DND-41 (cell line): ENCODE data around the gene METTL27.
"Not testable (repeated sequence)": the region's sequence is repeated elsewhere in the genome, so short reads cannot be mapped to it uniquely, and the experiment has no call there.

ENCODE experiments used
- ATAC-seq: fragments of 200-7000 bp; cut with Tn5 transposase; 3 replicates; pipeline ENCODE4 v1.9.1; 2021; ENCODE audit warnings: low read depth; ENCODE audit not compliant: insufficient read depth
- DNase-seq: peaks from one replicate; pipeline ENCODE4 v3.0.0-alpha.2; 2020
- H2AFZ ChIP-seq: 2 replicates; pipeline ENCODE4 v1.6.0; 2012; ENCODE audit warnings: low read depth, low read length
- H3K27ac ChIP-seq: 2 replicates; pipeline ENCODE4 v1.5.1; 2012; ENCODE audit warnings: low read length, inconsistent platforms
- H3K27me3 ChIP-seq: fragments of 200-600 bp; sonication (generic); 2 replicates; pipeline ENCODE4 v1.6.0; 2012; ENCODE audit warnings: low read length, mild to moderate bottlenecking, inconsistent platforms; ENCODE audit not compliant: insufficient read depth, poor library complexity
- H3K36me3 ChIP-seq: 2 replicates; pipeline ENCODE4 v1.5.1; 2012; ENCODE audit warnings: low read length, inconsistent platforms; ENCODE audit not compliant: insufficient read depth
- H3K4me1 ChIP-seq: 2 replicates; pipeline ENCODE4 v1.5.1; 2012; ENCODE audit warnings: mild to moderate bottlenecking, low read length; ENCODE audit not compliant: insufficient read depth
- H3K4me2 ChIP-seq: 2 replicates; pipeline ENCODE4 v1.6.0; 2012; ENCODE audit warnings: mild to moderate bottlenecking, moderate library complexity, low read length, inconsistent platforms; ENCODE audit not compliant: insufficient read depth
- H3K4me3 ChIP-seq, 2 experiments: fragments of 200-600 bp in 1 of 2; shearing (Covaris generic) in 1 of 2; 2 replicates each; pipeline ENCODE4 v1.5.1; 2012 to 2016; ENCODE audit warnings: inconsistent platforms in 2 of 2, low read length in 2 of 2, mild to moderate bottlenecking in 2 of 2, low read depth in 1 of 2, moderate library complexity in 1 of 2
- H3K79me2 ChIP-seq: 2 replicates; pipeline ENCODE4 v1.6.0; 2012; ENCODE audit warnings: low read length, inconsistent platforms; ENCODE audit not compliant: insufficient read depth
- H3K9ac ChIP-seq: 2 replicates; pipeline ENCODE4 v1.6.0; 2012; ENCODE audit warnings: low read depth, mild to moderate bottlenecking, inconsistent platforms, low read length, moderate library complexity
- H3K9me3 ChIP-seq: 2 replicates; pipeline ENCODE4 v1.5.1; 2012; ENCODE audit warnings: low read length, moderate library complexity, mild to moderate bottlenecking, inconsistent platforms; ENCODE audit not compliant: insufficient read depth, severe bottlenecking
- H4K20me1 ChIP-seq: 2 replicates; pipeline ENCODE4 v1.6.0; 2012; ENCODE audit warnings: low read length; ENCODE audit not compliant: insufficient read depth
- CTCF ChIP-seq: IDR thresholded peaks from 2 replicates; pipeline ENCODE4 v1.5.1; 2012; ENCODE audit warnings: borderline replicate concordance, low read length, moderate library complexity, mild to moderate bottlenecking; ENCODE audit not compliant: poor library complexity, severe bottlenecking; ENCODE audit errors: extremely low read depth
- EZH2 ChIP-seq: IDR thresholded peaks from 3 replicates; pipeline ENCODE4 v1.6.1; 2012; ENCODE audit warnings: borderline replicate concordance, low read depth, mild to moderate bottlenecking, moderate library complexity, low read length, inconsistent platforms; ENCODE audit not compliant: severe bottlenecking

METTL27 gene

GRCh38 chr7:73824986-73825385 is 17.3 kb downstream of the METTL27 start:
- no peak overlapping the region for H3K27ac ChIP-seq
- no peak for ATAC-seq
- no peak overlapping the region for H2AFZ ChIP-seq
- no peaks in the 10 kb centered on the region for H3K27me3 ChIP-seq
- no peaks in the 10 kb centered on the region for H3K79me2 ChIP-seq
- TF ChIP-seq CTCF (no peak), EZH2 (no peak)
- H3K4me1 ChIP-seq: peaks cover 9% of the 10 kb centered on the region
- H3K9me3 ChIP-seq: no peaks in the 10 kb centered on the region
- H4K20me1 ChIP-seq: no peaks in the 10 kb centered on the region
- no peak overlapping the region for H3K4me2 ChIP-seq
- H3K36me3 ChIP-seq: no peaks in the 10 kb centered on the region
- DNase-seq: no peak
- no peak overlapping the region for H3K4me3 ChIP-seq
- H3K9ac ChIP-seq: no peak overlapping the region

DNA sequence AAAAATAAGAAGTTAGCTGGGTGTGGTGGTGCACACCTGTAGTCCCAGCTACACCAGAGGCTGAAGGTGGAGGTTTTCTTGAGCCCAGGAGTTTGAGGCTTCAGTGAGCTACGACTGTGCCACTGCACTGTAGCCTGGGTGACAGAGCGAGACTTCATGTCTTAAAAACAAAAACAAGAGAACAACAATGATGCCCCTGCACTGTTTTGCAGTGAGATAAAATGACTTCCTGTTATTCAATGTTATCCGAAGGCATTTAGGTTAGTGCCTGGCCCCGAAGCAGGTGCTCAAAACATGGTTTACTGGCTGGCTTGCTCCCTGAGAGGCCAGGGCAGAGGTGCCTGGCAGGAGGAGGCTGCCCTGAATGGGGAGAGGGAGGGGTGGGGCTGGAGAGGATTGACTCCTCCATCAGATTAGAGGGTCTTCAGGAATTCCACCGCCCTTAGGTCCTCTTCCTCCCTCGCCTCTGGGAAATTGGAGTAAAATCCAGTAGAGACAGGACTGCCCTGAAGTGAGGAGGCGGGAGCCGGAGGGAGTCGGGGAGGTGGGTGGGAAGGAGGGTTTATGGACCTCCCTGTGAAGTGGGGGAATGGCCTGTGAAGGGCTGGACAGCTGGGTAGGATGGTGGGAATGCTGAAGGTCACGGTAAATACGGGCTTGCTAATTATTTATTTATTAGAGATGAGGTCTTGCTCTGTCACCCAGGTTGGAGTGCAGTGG is 18.3 kb downstream of the METTL27 start:
- no peak for DNase-seq
- H4K20me1 ChIP-seq: no peaks in the 10 kb centered on the region
- H3K36me3 ChIP-seq: no peaks in the 10 kb centered on the region
- H3K79me2 ChIP-seq: no peaks in the 10 kb centered on the region
- no peaks in the 10 kb centered on the region for H3K27me3 ChIP-seq
- H3K4me2 ChIP-seq: no peak overlapping the region
- H3K9me3 ChIP-seq: no peaks in the 10 kb centered on the region
- peaks cover 9% of the 10 kb centered on the region for H3K4me1 ChIP-seq
- H3K4me3 ChIP-seq: no peak overlapping the region
- no peak overlapping the region for H3K9ac ChIP-seq
- H3K27ac ChIP-seq: no peak overlapping the region
- TF ChIP-seq EZH2 (no peak), CTCF (no peak)
- H2AFZ ChIP-seq: no peak overlapping the region
- ATAC-seq: no peak

GRCh38 chr7:73823257-73823656 is 19.1 kb downstream of the METTL27 start:
- H3K27me3 ChIP-seq: no peaks in the 10 kb centered on the region
- ATAC-seq (no peak), DNase-seq (no peak)
- no peak overlapping the region for H3K27ac ChIP-seq
- H3K79me2 ChIP-seq: no peaks in the 10 kb centered on the region
- H3K9me3 ChIP-seq: no peaks in the 10 kb centered on the region
- no peaks in the 10 kb centered on the region for H4K20me1 ChIP-seq
- H3K9ac ChIP-seq: no peak overlapping the region
- H3K4me2 ChIP-seq: no peak overlapping the region
- H3K36me3 ChIP-seq: no peaks in the 10 kb centered on the region
- peaks cover 9% of the 10 kb centered on the region for H3K4me1 ChIP-seq
- TF ChIP-seq EZH2: no peak
- H3K4me3 ChIP-seq: no peak overlapping the region
- no peak overlapping the region for H2AFZ ChIP-seq

- H3K4me3 ChIP-seq: no peak overlapping the region
- H3K27me3 ChIP-seq: no peaks in the 10 kb centered on the region
- H3K4me1 ChIP-seq: peaks cover 3% of the 10 kb centered on the region
- H3K9ac ChIP-seq: no peak overlapping the region
- no peaks in the 10 kb centered on the region for H3K36me3 ChIP-seq
- no peak overlapping the region for H2AFZ ChIP-seq
- TF ChIP-seq CTCF (no peak), EZH2 (no peak)
- DNase-seq: no peak
- H4K20me1 ChIP-seq: no peaks in the 10 kb centered on the region
- no peak overlapping the region for H3K27ac ChIP-seq
- no peaks in the 10 kb centered on the region for H3K9me3 ChIP-seq
- no peak for ATAC-seq
- no peaks in the 10 kb centered on the region for H3K79me2 ChIP-seq
- no peak overlapping the region for H3K4me2 ChIP-seq
Observed at GRCh38 chr7:73822319-73823173, 19.8 kb downstream of the METTL27 start.

GRCh38 chr7:73821597-73822285 is 20.6 kb downstream of the METTL27 start:
- H3K27ac ChIP-seq, DNase-seq, H3K36me3 ChIP-seq, H4K20me1 ChIP-seq, ATAC-seq, H3K4me2 ChIP-seq, H3K9ac ChIP-seq, H3K79me2 ChIP-seq, H3K4me3 ChIP-seq, H3K9me3 ChIP-seq, H3K4me1 ChIP-seq, H2AFZ ChIP-seq, H3K27me3 ChIP-seq: not testable (repeated sequence)
